Measurements from ENCODE around the gene FOXA1.

FOXA1 gene

GRCh38 chr14:37615582-37616289 is 20.7 kb upstream of the FOXA1 start:
- Mint-ChIP-seq H3K36me3 (peaks cover 7% of the 10 kb centered on the region), H3K27ac (no peak overlapping the region), H3K27me3 (peaks cover 14% of the 10 kb centered on the region), H3K4me3 (no peak overlapping the region), H3K4me1 (ENCODE audit: low read depth) (no peaks in the 10 kb centered on the region), H3K9me3 (ENCODE audit: low read depth) (peaks cover 22% of the 10 kb centered on the region)

- Mint-ChIP-seq H3K36me3 (peaks cover 4% of the 10 kb centered on the region), H3K9me3 (ENCODE audit: low read depth) (peaks cover 14% of the 10 kb centered on the region), H3K4me1 (ENCODE audit: low read depth) (no peaks in the 10 kb centered on the region), H3K27ac (no peak overlapping the region), H3K27me3 (peaks cover 29% of the 10 kb centered on the region), H3K4me3 (no peak overlapping the region)
Observed at GRCh38 chr14:37610945-37611523, 16.0 kb upstream of the FOXA1 start.

DNA sequence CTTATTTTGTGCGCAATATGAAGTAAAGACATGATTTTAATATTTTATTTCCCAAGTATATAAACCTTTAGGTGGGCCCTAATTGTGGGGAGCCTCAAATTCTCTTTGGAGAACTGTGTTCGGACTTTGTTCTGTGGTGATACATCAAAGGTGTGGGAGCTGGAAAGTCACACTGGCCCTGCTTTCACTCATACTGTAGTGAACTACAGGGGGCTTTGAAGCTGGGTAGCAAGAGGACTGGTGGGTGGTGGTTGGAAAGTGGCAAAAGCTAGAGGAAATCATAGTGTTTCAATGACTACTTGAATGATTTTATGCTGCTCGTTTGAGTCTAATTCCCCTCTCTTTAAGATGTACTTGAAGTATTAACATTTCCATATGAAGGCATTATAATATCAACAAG is 13.6 kb upstream of the FOXA1 start:
- H3K27me3 Mint-ChIP-seq: peaks cover 41% of the 10 kb centered on the region
- H3K36me3 Mint-ChIP-seq: peaks cover 2% of the 10 kb centered on the region
- no peak overlapping the region for H3K4me3 Mint-ChIP-seq
- H3K27ac Mint-ChIP-seq: no peak overlapping the region
- H3K4me1 Mint-ChIP-seq (ENCODE audit: low read depth): no peaks in the 10 kb centered on the region
- peaks cover 3% of the 10 kb centered on the region for H3K9me3 Mint-ChIP-seq (ENCODE audit: low read depth)

- Mint-ChIP-seq H3K27ac (no peak overlapping the region), H3K36me3 (no peaks in the 10 kb centered on the region), H3K9me3 (ENCODE audit: low read depth) (no peaks in the 10 kb centered on the region), H3K4me1 (ENCODE audit: low read depth) (no peaks in the 10 kb centered on the region), H3K4me3 (no peak overlapping the region), H3K27me3 (peaks cover 46% of the 10 kb centered on the region)
Observed at GRCh38 chr14:37606678-37607077, 11.6 kb upstream of the FOXA1 start.

GRCh38 chr14:37603688-37604251 is 8.7 kb upstream of the FOXA1 start:
- Mint-ChIP-seq H3K4me3 (no peak overlapping the region), H3K36me3 (peaks cover 2% of the 10 kb centered on the region), H3K9me3 (ENCODE audit: low read depth) (no peaks in the 10 kb centered on the region), H3K27ac (no peak overlapping the region), H3K4me1 (ENCODE audit: low read depth) (peaks cover 14% of the 10 kb centered on the region), H3K27me3 (peaks cover 46% of the 10 kb centered on the region)

DNA sequence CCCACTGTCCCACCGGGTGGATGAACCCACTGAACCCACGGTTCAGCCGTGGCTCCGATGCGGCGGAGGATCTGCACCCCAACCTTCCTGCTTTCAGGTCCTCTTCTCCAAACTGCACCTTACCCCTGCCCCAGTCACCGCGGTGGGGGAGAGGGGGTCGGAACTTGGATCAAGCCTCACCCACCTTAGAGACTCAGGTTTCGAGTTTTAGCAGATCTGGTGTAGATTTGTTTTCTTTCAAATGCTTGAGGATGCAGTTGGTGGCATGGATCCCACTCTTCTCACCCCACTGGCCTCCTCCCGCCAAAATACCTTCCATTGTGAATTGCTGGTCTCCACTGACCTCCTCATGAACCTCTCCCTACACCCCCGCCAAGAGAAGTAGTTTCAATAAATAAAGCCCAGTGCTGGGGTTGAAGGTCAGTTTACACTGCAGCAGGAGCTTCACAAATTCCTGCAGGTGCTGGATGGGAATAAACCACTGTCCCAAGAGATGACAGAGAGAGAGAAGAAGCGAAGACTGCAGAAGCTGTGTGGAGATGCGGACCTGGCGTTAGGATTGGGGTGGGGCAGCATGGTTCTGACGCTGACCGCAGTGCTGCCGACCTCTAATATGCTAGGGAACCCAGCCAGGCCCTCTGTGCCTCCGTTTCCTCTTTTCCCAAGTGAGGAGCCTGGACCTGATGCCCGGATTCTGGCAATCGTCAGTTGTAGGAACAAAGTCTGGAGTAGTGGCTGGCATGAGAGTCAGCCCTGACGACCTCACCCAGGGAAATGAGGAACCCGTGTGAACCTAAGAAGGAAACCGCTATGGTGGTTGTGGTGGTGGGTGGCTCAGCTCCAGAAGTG is 7.8 kb upstream of the FOXA1 start:
- H3K27me3 Mint-ChIP-seq: peaks cover 51% of the 10 kb centered on the region
- no peak overlapping the region for H3K27ac Mint-ChIP-seq
- H3K9me3 Mint-ChIP-seq (ENCODE audit: low read depth): no peaks in the 10 kb centered on the region
- peaks cover 15% of the 10 kb centered on the region for H3K4me1 Mint-ChIP-seq (ENCODE audit: low read depth)
- peaks cover 2% of the 10 kb centered on the region for H3K36me3 Mint-ChIP-seq
- H3K4me3 Mint-ChIP-seq: no peak overlapping the region

- Mint-ChIP-seq H3K4me3 (no peak overlapping the region), H3K36me3 (peaks cover 5% of the 10 kb centered on the region), H3K4me1 (ENCODE audit: low read depth) (peaks cover 18% of the 10 kb centered on the region), H3K27me3 (peaks cover 57% of the 10 kb centered on the region), H3K9me3 (ENCODE audit: low read depth) (no peaks in the 10 kb centered on the region), H3K27ac (no peak overlapping the region)
Observed at GRCh38 chr14:37601865-37602264, 6.8 kb upstream of the FOXA1 start.

GRCh38 chr14:37600880-37601741 is 6.1 kb upstream of the FOXA1 start:
- no peaks in the 10 kb centered on the region for H3K9me3 Mint-ChIP-seq (ENCODE audit: low read depth)
- H3K36me3 Mint-ChIP-seq: peaks cover 5% of the 10 kb centered on the region
- H3K27ac Mint-ChIP-seq: no peak overlapping the region
- H3K27me3 Mint-ChIP-seq: peaks cover 58% of the 10 kb centered on the region
- H3K4me3 Mint-ChIP-seq: no peak overlapping the region
- H3K4me1 Mint-ChIP-seq (ENCODE audit: low read depth): peaks cover 25% of the 10 kb centered on the region

- Mint-ChIP-seq H3K9me3 (ENCODE audit: low read depth) (no peaks in the 10 kb centered on the region), H3K27me3 (peaks cover 53% of the 10 kb centered on the region), H3K4me1 (ENCODE audit: low read depth) (peaks cover 31% of the 10 kb centered on the region), H3K4me3 (peak overlapping the region; percentile 51), H3K36me3 (peaks cover 5% of the 10 kb centered on the region), H3K27ac (no peak overlapping the region)
Observed at GRCh38 chr14:37599507-37600368, 4.7 kb upstream of the FOXA1 start.

DNA sequence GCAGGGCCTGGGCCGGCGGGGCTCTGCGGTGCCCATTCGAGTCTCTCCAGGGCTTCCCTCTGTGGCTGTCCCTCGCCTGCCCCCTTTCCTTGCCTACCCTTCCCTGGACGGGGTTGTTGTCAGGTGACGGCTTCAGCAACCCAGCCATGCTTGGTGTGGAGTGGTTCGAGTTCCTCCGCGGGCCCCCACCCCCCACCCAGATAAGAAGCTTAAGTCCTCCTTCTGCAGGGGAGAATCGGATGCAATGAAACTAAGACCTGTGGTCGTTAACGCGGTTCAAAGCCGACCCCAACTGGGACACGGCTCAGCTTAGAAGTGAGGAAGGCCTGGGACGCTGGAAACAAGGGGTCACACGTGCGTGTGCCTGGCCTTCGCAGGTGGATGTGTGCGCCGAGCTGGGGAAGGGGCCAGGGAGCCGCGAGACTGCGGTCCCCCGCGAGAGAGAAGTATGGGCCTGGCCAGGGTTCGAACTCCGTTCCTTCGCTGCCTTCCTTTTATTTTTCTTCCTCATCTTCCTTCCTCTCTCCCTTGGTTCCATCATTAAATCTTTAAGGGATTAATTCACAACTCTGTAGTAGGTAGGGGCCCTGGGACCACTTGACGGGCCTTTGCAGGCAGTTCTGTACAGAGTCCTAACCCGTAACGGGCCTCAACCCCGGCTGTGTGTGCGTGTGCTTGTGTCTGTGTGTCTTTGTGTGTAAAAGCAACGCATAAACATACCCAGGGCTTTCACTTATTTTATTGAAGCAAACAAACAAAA is 3.9 kb upstream of the FOXA1 start:
- Mint-ChIP-seq H3K4me1 (ENCODE audit: low read depth) (peaks cover 35% of the 10 kb centered on the region), H3K36me3 (peaks cover 8% of the 10 kb centered on the region), H3K27ac (no peak overlapping the region), H3K4me3 (peak overlapping the region; percentile 51), H3K27me3 (peaks cover 54% of the 10 kb centered on the region), H3K9me3 (ENCODE audit: low read depth) (peaks cover 4% of the 10 kb centered on the region)

DNA sequence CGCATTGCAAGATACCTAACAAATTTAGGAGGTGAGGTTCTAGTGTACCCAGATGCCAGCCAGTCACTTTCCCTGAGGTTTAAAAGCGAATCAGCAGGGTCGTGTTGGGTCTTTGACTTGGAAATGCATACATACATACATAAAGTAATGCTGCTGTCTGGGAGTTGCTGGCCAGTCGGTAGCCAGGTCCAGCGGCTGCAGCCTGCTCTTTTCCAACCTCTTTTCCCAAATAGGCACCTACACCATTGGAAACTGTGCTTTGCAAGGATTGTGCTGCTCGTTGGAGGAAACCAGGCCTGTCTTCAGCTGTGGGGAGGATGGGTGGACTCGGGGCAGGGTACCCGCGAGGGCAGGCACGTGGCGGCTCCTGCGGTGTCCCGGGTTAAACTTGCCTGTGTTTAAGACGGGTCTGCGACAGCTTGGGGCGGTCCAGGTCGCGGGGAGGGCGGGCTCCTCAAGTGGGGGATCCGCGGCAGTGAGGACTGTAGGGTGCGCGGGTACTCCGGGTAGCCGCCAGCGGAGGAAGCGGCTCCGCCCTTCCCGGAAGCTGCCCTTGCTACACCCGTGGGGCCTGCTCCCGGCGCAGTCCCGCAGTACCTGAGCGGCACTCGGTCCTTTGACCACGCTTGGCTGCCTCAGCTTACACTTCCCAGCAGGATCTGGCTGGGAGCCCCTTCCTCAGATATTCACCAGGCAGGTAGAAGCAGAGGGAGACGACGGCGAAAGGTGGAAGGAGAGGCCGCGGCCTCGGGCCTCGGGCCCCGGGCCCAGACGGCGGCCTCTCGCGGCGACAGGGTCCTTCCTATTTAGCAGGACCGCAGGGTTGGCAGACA is 3.1 kb upstream of the FOXA1 start:
- Mint-ChIP-seq H3K27me3 (peaks cover 55% of the 10 kb centered on the region), H3K4me1 (ENCODE audit: low read depth) (peaks cover 36% of the 10 kb centered on the region), H3K27ac (no peak overlapping the region), H3K36me3 (peaks cover 8% of the 10 kb centered on the region), H3K4me3 (peak overlapping the region; percentile 49), H3K9me3 (ENCODE audit: low read depth) (peaks cover 4% of the 10 kb centered on the region)

GRCh38 chr14:37597538-37597913 is 2.5 kb upstream of the FOXA1 start:
- Mint-ChIP-seq H3K27me3 (peaks cover 55% of the 10 kb centered on the region), H3K4me3 (no peak overlapping the region), H3K36me3 (peaks cover 8% of the 10 kb centered on the region), H3K9me3 (ENCODE audit: low read depth) (peaks cover 4% of the 10 kb centered on the region), H3K27ac (no peak overlapping the region), H3K4me1 (ENCODE audit: low read depth) (peaks cover 38% of the 10 kb centered on the region)
